ENCODE data around the gene CHURC1. TPM values are rescaled to one million over a fixed set of nuclear protein-coding genes. Genes with fewer than 3 reads are reported as not detected.
A peak's percentile ranks its signal among the peaks of the same experiment; 100 is the strongest.

The CHURC1 gene
- total and polyA plus RNA-seq, 2 donors from 2014 or later, result 41.0 to 70.4 TPM

DNA sequence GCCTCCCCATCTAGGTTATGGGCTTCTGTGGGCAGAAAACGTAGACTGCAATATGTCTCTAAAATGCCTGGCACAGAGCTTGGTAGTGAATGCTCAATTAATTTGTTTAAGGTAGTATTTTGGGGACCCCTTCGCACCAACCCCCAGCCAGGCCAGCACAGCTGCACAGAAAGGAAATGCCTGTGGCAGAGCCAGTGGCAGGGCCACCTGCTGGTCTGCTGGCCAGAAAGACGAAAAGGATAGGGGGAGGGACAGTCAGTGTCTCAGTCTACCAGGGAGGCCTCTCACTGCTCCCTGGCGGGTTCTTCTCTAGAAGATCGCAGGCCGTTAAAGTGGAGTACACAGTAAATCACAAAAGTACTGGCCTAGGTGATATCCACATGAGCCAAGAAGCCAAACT lies 54.4 kb downstream of the CHURC1 start:
- no peak overlapping the region for H3K9ac ChIP-seq (ENCODE audit: low read length in 3 of 3)
- no peak overlapping the region for H3K4me3 ChIP-seq (ENCODE audit: low read length in 3 of 3)
- H3K36me3 ChIP-seq (ENCODE audit: control insufficient read depth in 2 of 3, insufficient read depth in 3 of 3, low read length in 3 of 3), result no peaks in the 10 kb centered on the region
- H3K4me1 ChIP-seq (ENCODE audit: control insufficient read depth in 2 of 3, insufficient read depth in 2 of 3, low read depth in 1 of 3, low read length in 3 of 3), result peaks cover 0 to 9% (median 0%) of the 10 kb centered on the region in 3 donors
- DNase-seq (no peak), FAIRE-seq (no peak)
- H3K27me3 ChIP-seq (ENCODE audit: control insufficient read depth, insufficient read depth, low read length), result no peaks in the 10 kb centered on the region
- TF ChIP-seq, protein P1, sequence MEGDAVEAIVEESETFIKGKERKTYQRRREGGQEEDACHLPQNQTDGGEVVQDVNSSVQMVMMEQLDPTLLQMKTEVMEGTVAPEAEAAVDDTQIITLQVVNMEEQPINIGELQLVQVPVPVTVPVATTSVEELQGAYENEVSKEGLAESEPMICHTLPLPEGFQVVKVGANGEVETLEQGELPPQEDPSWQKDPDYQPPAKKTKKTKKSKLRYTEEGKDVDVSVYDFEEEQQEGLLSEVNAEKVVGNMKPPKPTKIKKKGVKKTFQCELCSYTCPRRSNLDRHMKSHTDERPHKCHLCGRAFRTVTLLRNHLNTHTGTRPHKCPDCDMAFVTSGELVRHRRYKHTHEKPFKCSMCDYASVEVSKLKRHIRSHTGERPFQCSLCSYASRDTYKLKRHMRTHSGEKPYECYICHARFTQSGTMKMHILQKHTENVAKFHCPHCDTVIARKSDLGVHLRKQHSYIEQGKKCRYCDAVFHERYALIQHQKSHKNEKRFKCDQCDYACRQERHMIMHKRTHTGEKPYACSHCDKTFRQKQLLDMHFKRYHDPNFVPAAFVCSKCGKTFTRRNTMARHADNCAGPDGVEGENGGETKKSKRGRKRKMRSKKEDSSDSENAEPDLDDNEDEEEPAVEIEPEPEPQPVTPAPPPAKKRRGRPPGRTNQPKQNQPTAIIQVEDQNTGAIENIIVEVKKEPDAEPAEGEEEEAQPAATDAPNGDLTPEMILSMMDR (IDR thresholded peaks at IDR 0.05; ENCODE audit: borderline replicate concordance, extremely low read depth, insufficient read depth), result no peak
- intact Hi-C loops (cut with DNase I), result no loop called here
- no peak overlapping the region for H3K27ac ChIP-seq (ENCODE audit: low read depth in 2 of 2, low read length in 2 of 2)
- H3K9me3 ChIP-seq (ENCODE audit: control insufficient read depth in 2 of 3, insufficient read depth in 1 of 3, low read length in 3 of 3), result no peaks in the 10 kb centered on the region

DNA sequence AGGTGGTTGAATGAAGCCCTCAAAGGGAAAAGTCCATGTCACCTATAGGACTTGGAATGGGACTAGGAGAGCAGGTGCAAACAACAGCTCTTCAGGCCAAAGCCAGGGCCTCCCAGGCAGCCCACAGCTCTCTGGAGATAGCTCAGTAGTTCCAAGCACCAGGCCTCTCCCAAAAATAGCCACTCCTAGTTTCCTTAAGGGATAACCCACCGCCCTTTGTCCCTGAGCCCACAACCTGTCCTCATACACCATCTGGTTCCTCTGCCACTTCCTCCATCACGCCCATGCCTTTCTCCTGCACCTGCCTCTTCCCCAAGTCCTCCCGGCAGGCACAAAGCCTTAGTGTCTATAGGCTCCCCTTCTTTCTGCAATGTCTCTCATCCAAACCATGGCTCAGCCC lies 55.8 kb downstream of the CHURC1 start:
- intact Hi-C loops (cut with DNase I), result no loop called here
- no peak for FAIRE-seq

DNA sequence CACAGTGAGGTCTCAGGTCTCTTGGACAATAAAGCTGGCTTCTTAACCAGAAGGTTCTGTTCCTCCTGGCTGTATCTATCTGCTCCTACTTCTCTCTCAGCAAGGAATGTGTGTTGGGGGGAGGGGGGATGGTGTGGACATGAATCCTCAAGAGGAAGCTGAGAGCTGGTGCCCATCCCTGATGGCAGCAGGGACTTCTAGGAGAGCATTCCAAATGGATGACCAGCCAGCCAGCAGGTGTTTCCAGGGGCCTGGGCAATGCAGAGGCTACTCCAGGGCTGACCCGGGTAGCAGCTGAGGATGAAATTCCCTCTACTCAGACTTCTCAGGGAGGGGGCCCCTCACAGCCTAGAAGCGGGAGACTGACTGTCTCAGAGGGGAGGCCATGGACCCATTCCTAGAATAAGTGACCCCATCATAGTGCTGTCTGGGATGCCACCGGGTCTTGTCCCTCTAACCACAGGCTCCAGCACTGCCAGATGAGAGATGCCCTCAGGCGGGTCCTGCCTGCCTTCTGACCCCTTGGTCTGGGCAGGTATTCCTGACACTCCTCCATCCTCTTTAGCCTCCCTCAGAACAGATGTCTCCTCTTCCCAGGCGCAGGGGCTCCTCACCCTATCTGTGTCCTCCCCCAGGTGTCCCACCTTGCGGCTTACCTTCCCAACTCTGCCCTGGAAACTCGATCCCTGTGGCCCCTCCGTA lies 56.7 kb downstream of the CHURC1 start:
- peaks cover 0 to 9% (median 0%) of the 10 kb centered on the region in 3 donors for H3K4me1 ChIP-seq (ENCODE audit: control insufficient read depth in 2 of 3, insufficient read depth in 2 of 3, low read depth in 1 of 3, low read length in 3 of 3)
- DNase-seq (peak in 3 of 5 donors; percentile 29 to 58 (median 39)), FAIRE-seq (no peak)
- TF ChIP-seq, protein P1 (IDR thresholded peaks at IDR 0.05; ENCODE audit: borderline replicate concordance, extremely low read depth, insufficient read depth), result no peak
- H3K36me3 ChIP-seq (ENCODE audit: control insufficient read depth in 2 of 3, insufficient read depth in 3 of 3, low read length in 3 of 3), result no peaks in the 10 kb centered on the region
- intact Hi-C loops (cut with DNase I), result no loop called here
- H3K9ac ChIP-seq (ENCODE audit: low read length in 3 of 3), result peak overlapping the region in 1 of 3 donors; percentile 78
- H3K27ac ChIP-seq (ENCODE audit: low read depth in 2 of 2, low read length in 2 of 2), result peak overlapping the region; percentile 32 to 60
- peak overlapping the region in 2 of 3 donors; percentile 64 to 66 for H3K4me3 ChIP-seq (ENCODE audit: low read length in 3 of 3)
- no peaks in the 10 kb centered on the region for H3K27me3 ChIP-seq (ENCODE audit: control insufficient read depth, insufficient read depth, low read length)
- no peaks in the 10 kb centered on the region for H3K9me3 ChIP-seq (ENCODE audit: control insufficient read depth in 2 of 3, insufficient read depth in 1 of 3, low read length in 3 of 3)

More for the DNA sequence above, 55.8 kb downstream of the CHURC1 start:
- no peaks in the 10 kb centered on the region for H3K9me3 ChIP-seq (ENCODE audit: control insufficient read depth in 2 of 3, insufficient read depth in 1 of 3, low read length in 3 of 3)
- peak overlapping the region in 1 of 2 donors; percentile 13 for H3K27ac ChIP-seq (ENCODE audit: low read depth in 2 of 2, low read length in 2 of 2)
- H3K36me3 ChIP-seq (ENCODE audit: control insufficient read depth in 2 of 3, insufficient read depth in 3 of 3, low read length in 3 of 3), result no peaks in the 10 kb centered on the region
- no peaks in the 10 kb centered on the region for H3K27me3 ChIP-seq (ENCODE audit: control insufficient read depth, insufficient read depth, low read length)
- TF ChIP-seq, protein P1 (IDR thresholded peaks at IDR 0.05; ENCODE audit: borderline replicate concordance, extremely low read depth, insufficient read depth), result no peak
- peaks cover 0 to 9% (median 0%) of the 10 kb centered on the region in 3 donors for H3K4me1 ChIP-seq (ENCODE audit: control insufficient read depth in 2 of 3, insufficient read depth in 2 of 3, low read depth in 1 of 3, low read length in 3 of 3)
- DNase-seq, result no peak
- no peak overlapping the region for H3K4me3 ChIP-seq (ENCODE audit: low read length in 3 of 3)
- no peak overlapping the region for H3K9ac ChIP-seq (ENCODE audit: low read length in 3 of 3)

Measured in kidney (tissue), 14 donors.